ENCODE data around the gene TP53I11.

- no peak for TF ChIP-seq EP300 (IDR thresholded peaks at IDR 0.05)
- TF ChIP-seq CTCF (IDR thresholded peaks at IDR 0.05), result no peak
These were observed 1.4 kb upstream of the TP53I11 start for GRCh38 chr11:44952082-44952481.

All from gastroesophageal sphincter (tissue), 3 donors.